Mesothelial cell of epicardium (in vitro differentiated cells): ENCODE measurements around the gene MYO1D. TPM values are rescaled to one million over a fixed set of nuclear protein-coding genes. Genes with fewer than 3 reads are reported as not detected.

ENCODE experiments used
- DNase-seq, 2 experiments: peaks; one replicate each; pipeline ENCODE4 v3.0.0; 2021; ENCODE audit warnings: low spot score in 2 of 2; ENCODE audit not compliant: unreplicated experiment in 2 of 2
- H3K27ac Mint-ChIP-seq: 2 replicates; pipeline ENCODE4 v1.8.0; 2021; ENCODE audit warnings: mixed read lengths
- H3K27me3 Mint-ChIP-seq: 2 replicates; pipeline ENCODE4 v1.8.0; 2021; ENCODE audit warnings: low read depth, mixed read lengths
- H3K36me3 Mint-ChIP-seq: 2 replicates; pipeline ENCODE4 v1.8.0; 2021; ENCODE audit warnings: mixed read lengths
- H3K4me1 Mint-ChIP-seq: 2 replicates; pipeline ENCODE4 v1.8.0; 2021; ENCODE audit warnings: mixed read lengths
- H3K4me3 Mint-ChIP-seq: 2 replicates; pipeline ENCODE4 v1.8.0; 2021; ENCODE audit warnings: mild to moderate bottlenecking, moderate library complexity, mixed read lengths
- H3K9me3 Mint-ChIP-seq: 2 replicates; pipeline ENCODE4 v1.8.0; 2021; ENCODE audit warnings: mixed read lengths
- CTCF ChIP-seq: fragments of 200-600 bp; sonication (generic); IDR thresholded peaks from one replicate; pipeline ENCODE4 v1.5.0; 2021; ENCODE audit warnings: antibody characterized with exemption; ENCODE audit not compliant: unreplicated experiment
- total RNA-seq: library from RNA; stranded (reverse); gene quantifications from 3 replicates; pipeline ENCODE4 v1.2.1, GENCODE V29; 2021

MYO1D gene
- total RNA-seq, 1 donor from 2014 or later, result 48.6 TPM

GRCh38 chr17:32731556-32732295 is 145.2 kb downstream of the MYO1D start:
- Mint-ChIP-seq H3K9me3 (peaks cover 4% of the 10 kb centered on the region), H3K4me3 (no peak overlapping the region), H3K4me1 (no peaks in the 10 kb centered on the region), H3K36me3 (peaks cover 11% of the 10 kb centered on the region), H3K27me3 (no peaks in the 10 kb centered on the region), H3K27ac (no peak overlapping the region)
- DNase-seq, result no peak
- TF ChIP-seq CTCF, result no peak

- no peak overlapping the region for H3K4me3 Mint-ChIP-seq
Observed at GRCh38 chr17:32727681-32728080, 149.2 kb downstream of the MYO1D start.

GRCh38 chr17:32725697-32726096 is 151.2 kb downstream of the MYO1D start:
- no peak for TF ChIP-seq CTCF
- peaks cover 17% of the 10 kb centered on the region for H3K9me3 Mint-ChIP-seq
- H3K4me3 Mint-ChIP-seq, result no peak overlapping the region
- H3K36me3 Mint-ChIP-seq, result peaks cover 31% of the 10 kb centered on the region
- no peaks in the 10 kb centered on the region for H3K27me3 Mint-ChIP-seq
- no peak for DNase-seq
- H3K4me1 Mint-ChIP-seq, result no peaks in the 10 kb centered on the region
- no peak overlapping the region for H3K27ac Mint-ChIP-seq

More at GRCh38 chr17:32727681-32728080, 149.2 kb downstream of the MYO1D start:
- no peak for DNase-seq
- Mint-ChIP-seq H3K27ac (no peak overlapping the region), H3K4me1 (no peaks in the 10 kb centered on the region), H3K27me3 (no peaks in the 10 kb centered on the region), H3K36me3 (peaks cover 28% of the 10 kb centered on the region), H3K9me3 (peaks cover 17% of the 10 kb centered on the region)
- no peak for TF ChIP-seq CTCF

GRCh38 chr17:32723310-32723955 is 153.5 kb downstream of the MYO1D start:
- no peaks in the 10 kb centered on the region for H3K27me3 Mint-ChIP-seq
- no peak overlapping the region for H3K27ac Mint-ChIP-seq
- no peak overlapping the region for H3K4me3 Mint-ChIP-seq
- H3K9me3 Mint-ChIP-seq, result peaks cover 20% of the 10 kb centered on the region
- H3K4me1 Mint-ChIP-seq, result no peaks in the 10 kb centered on the region
- TF ChIP-seq CTCF, result no peak
- DNase-seq, result no peak
- H3K36me3 Mint-ChIP-seq, result peaks cover 42% of the 10 kb centered on the region

- peaks cover 20% of the 10 kb centered on the region for H3K9me3 Mint-ChIP-seq
- TF ChIP-seq CTCF, result no peak
- H3K4me3 Mint-ChIP-seq, result no peak overlapping the region
- peaks cover 46% of the 10 kb centered on the region for H3K36me3 Mint-ChIP-seq
- H3K4me1 Mint-ChIP-seq, result no peaks in the 10 kb centered on the region
- no peak overlapping the region for H3K27ac Mint-ChIP-seq
- H3K27me3 Mint-ChIP-seq, result no peaks in the 10 kb centered on the region
- no peak for DNase-seq
Observed at GRCh38 chr17:32722733-32723132, 154.2 kb downstream of the MYO1D start.
